Testis (tissue), 2 donors: ENCODE measurements around the gene CHRNE.

ENCODE experiments used
- POLR2A ChIP-seq: fragments of 450-650 bp; IDR thresholded peaks from one replicate; pipeline ENCODE4 v1.6.1; 2017; ENCODE audit warnings: antibody characterized with exemption, mild to moderate bottlenecking, moderate library complexity
- TF ChIP-seq, protein P1 (sequence below), 3 experiments: fragments of 450-650 bp in 2 of 3; fragments of 200-600 bp in 1 of 3; sonication (generic) in 1 of 3; IDR thresholded peaks; one replicate each; pipeline ENCODE4 v1.5.1; 2016 to 2019; ENCODE audit warnings: antibody characterized with exemption in 3 of 3, mild to moderate bottlenecking in 2 of 3, moderate library complexity in 1 of 3

DNA sequence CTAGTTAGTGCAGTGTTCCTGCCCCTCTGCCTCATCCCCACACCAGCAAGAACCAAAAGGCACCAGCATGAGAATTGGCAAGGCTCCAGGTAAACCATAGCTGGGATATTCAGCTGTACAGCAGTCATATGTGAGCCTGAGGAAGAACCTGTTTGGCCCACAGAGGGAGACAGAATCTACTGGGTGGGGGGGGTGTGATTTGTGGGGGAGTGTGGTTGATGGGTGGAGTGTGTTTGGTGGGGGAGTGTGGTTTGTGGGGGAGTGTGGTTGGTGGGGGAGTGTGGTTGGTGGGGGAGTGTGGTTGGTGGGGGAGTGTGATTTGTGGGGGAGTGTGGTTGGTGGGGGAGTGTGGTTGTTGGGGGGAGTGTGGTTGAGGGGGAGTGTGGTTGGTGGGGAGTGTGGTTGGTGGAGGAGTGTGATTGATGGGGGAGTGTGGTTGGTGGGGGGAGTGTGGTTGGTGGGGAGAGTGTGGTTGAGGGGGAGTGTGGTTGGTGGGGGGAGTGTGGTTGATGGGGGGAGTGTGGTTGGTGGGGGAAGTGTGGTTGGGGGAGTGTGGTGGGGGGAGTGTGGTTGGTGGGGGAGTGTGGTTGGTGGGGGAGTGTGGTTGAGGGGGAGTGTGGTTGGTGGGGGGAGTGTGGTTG lies 50.2 kb downstream of the CHRNE start:
- no peak for TF ChIP-seq POLR2A
- TF ChIP-seq, protein P1, sequence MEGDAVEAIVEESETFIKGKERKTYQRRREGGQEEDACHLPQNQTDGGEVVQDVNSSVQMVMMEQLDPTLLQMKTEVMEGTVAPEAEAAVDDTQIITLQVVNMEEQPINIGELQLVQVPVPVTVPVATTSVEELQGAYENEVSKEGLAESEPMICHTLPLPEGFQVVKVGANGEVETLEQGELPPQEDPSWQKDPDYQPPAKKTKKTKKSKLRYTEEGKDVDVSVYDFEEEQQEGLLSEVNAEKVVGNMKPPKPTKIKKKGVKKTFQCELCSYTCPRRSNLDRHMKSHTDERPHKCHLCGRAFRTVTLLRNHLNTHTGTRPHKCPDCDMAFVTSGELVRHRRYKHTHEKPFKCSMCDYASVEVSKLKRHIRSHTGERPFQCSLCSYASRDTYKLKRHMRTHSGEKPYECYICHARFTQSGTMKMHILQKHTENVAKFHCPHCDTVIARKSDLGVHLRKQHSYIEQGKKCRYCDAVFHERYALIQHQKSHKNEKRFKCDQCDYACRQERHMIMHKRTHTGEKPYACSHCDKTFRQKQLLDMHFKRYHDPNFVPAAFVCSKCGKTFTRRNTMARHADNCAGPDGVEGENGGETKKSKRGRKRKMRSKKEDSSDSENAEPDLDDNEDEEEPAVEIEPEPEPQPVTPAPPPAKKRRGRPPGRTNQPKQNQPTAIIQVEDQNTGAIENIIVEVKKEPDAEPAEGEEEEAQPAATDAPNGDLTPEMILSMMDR (IDR thresholded peaks at IDR 0.05), result no peak
